GM12864 (cell line): ENCODE data around the gene SLC10A1.

Experiments used
- DNase-seq: peaks from one replicate; pipeline ENCODE4 v3.0.0-alpha.2; 2011; ENCODE audit warnings: low read depth
- H3K4me3 ChIP-seq: 2 replicates; pipeline ENCODE4 v1.5.1; 2011; ENCODE audit warnings: mild to moderate bottlenecking, low read depth, low read length, control low read depth
- TF ChIP-seq, protein P1 (sequence below): IDR thresholded peaks from 2 replicates; pipeline ENCODE4 v1.5.1; 2011; ENCODE audit warnings: low read depth, mild to moderate bottlenecking, moderate library complexity, low read length, control low read depth, inconsistent platforms; ENCODE audit errors: missing control alignments

The SLC10A1 gene

GRCh38 chr14:69811868-69812252, 14.8 kb upstream of the SLC10A1 start:
- no peak for DNase-seq
- TF ChIP-seq, protein P1, sequence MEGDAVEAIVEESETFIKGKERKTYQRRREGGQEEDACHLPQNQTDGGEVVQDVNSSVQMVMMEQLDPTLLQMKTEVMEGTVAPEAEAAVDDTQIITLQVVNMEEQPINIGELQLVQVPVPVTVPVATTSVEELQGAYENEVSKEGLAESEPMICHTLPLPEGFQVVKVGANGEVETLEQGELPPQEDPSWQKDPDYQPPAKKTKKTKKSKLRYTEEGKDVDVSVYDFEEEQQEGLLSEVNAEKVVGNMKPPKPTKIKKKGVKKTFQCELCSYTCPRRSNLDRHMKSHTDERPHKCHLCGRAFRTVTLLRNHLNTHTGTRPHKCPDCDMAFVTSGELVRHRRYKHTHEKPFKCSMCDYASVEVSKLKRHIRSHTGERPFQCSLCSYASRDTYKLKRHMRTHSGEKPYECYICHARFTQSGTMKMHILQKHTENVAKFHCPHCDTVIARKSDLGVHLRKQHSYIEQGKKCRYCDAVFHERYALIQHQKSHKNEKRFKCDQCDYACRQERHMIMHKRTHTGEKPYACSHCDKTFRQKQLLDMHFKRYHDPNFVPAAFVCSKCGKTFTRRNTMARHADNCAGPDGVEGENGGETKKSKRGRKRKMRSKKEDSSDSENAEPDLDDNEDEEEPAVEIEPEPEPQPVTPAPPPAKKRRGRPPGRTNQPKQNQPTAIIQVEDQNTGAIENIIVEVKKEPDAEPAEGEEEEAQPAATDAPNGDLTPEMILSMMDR, result no peak
- no peak overlapping the region for H3K4me3 ChIP-seq

GRCh38 chr14:69811227-69811867, 14.3 kb upstream of the SLC10A1 start:
- H3K4me3 ChIP-seq, result no peak overlapping the region
- no peak for DNase-seq
- TF ChIP-seq, protein P1, result no peak

GRCh38 chr14:69808919-69809808, 12.1 kb upstream of the SLC10A1 start:
- H3K4me3 ChIP-seq, result no peak overlapping the region
- TF ChIP-seq, protein P1, result no peak
- DNase-seq, result no peak

- no peak overlapping the region for H3K4me3 ChIP-seq
- TF ChIP-seq, protein P1, result no peak
- no peak for DNase-seq
Observed at GRCh38 chr14:69807192-69807591, 10.2 kb upstream of the SLC10A1 start.

DNA sequence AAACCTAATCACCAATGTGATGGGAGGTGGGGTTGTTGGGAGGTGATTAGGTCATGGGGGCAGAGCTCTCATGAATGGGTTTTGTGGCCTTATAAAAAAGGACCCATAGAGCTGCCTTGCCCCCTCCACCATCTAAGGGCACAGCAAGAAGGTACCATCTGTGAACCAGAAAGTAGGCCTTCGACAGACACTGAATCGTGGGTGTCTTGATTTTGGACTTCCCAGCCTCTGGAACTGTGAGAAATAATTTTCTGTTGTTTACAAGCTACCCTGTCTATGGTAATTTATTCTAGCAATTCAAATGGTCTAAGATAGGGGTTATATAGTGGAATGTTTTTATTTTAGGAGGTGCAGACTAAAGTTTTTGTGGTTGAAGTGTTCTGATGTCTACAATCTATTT, 7.9 kb upstream of the SLC10A1 start:
- DNase-seq, result no peak

GRCh38 chr14:69803753-69804152, 6.7 kb upstream of the SLC10A1 start:
- DNase-seq, result no peak
- no peak overlapping the region for H3K4me3 ChIP-seq
- TF ChIP-seq, protein P1, result peak; percentile 8

More for the DNA sequence above, 7.9 kb upstream of the SLC10A1 start:
- TF ChIP-seq, protein P1, result no peak
- H3K4me3 ChIP-seq, result no peak overlapping the region
